ENCODE measurements around the gene FSIP1. TPM values are rescaled to one million over a fixed set of nuclear protein-coding genes. Genes with fewer than 3 reads are reported as not detected.
A peak's percentile ranks its signal among the peaks of the same experiment; 100 is the strongest.

FSIP1 gene
- total and polyA plus RNA-seq, 11 donors: 0.28 to 3.7 (median 0.97) TPM; not detected in 1

GRCh38 chr15:39801641-39802309 lies 19.1 kb upstream of the FSIP1 start:
- Histone ChIP-seq H3K4me3 (no peak overlapping the region), H3K36me3 (no peaks in the 10 kb centered on the region), H3K4me1 (peaks cover 0 to 8% (median 0%) of the 10 kb centered on the region in 12 donors), H3K27me3 (peaks cover 0 to 4% (median 0%) of the 10 kb centered on the region in 9 donors), H3K9me3 (no peaks in the 10 kb centered on the region), H3K27ac (no peak overlapping the region)
- WGBS, 4 donors: 83 to 90% (median 87%) methylated on average over 17 to 19 of the region's 19 CpGs
- ATAC-seq: peak in 1 of 4 donors; percentile 28
- no peak for DNase-seq
- intact Hi-C loops (cut with DNase I): loop anchor here in 2 of 10 donors (5.0 to 10.0 kb wide), 2 partner anchors 73 to 76 kb away; no protein-coding TSS in a partner anchor
- TF ChIP-seq, protein P1, sequence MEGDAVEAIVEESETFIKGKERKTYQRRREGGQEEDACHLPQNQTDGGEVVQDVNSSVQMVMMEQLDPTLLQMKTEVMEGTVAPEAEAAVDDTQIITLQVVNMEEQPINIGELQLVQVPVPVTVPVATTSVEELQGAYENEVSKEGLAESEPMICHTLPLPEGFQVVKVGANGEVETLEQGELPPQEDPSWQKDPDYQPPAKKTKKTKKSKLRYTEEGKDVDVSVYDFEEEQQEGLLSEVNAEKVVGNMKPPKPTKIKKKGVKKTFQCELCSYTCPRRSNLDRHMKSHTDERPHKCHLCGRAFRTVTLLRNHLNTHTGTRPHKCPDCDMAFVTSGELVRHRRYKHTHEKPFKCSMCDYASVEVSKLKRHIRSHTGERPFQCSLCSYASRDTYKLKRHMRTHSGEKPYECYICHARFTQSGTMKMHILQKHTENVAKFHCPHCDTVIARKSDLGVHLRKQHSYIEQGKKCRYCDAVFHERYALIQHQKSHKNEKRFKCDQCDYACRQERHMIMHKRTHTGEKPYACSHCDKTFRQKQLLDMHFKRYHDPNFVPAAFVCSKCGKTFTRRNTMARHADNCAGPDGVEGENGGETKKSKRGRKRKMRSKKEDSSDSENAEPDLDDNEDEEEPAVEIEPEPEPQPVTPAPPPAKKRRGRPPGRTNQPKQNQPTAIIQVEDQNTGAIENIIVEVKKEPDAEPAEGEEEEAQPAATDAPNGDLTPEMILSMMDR (IDR thresholded peaks at IDR 0.05): peak in 4 of 12 donors; percentile 10 to 27 (median 19)
- no peak for TF ChIP-seq POLR2A (IDR thresholded peaks at IDR 0.05)

DNA sequence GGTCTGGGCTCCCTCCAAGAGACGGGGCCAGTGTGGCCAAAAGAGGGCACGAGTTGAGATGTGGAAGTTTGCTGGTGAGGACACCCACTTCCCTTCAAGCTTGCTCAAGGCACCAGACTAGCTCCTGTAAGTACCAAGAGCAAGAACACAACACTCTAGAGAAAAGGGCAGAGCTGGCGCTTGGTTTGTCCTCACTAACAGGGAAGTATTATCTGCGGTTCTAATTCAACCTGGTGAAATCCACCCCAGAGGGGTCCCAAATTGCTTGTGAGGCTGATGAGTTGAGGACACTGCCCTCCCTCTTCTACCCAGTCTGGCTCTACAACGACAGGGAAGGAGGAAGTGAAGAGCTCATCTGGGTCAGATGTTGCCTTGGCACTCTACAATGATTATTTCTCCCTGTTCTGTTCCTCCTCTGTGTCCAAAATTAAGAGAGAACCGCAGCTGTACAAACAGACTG lies 16.9 kb upstream of the FSIP1 start:
- no peak overlapping the region for H3K4me3 ChIP-seq
- intact Hi-C loops (cut with DNase I): loop anchor here in 3 of 10 donors (5.0 to 10.0 kb wide), 3 partner anchors 73 to 78 kb away; no protein-coding TSS in a partner anchor
- peaks cover 0 to 4% (median 0%) of the 10 kb centered on the region in 9 donors for H3K27me3 ChIP-seq
- H3K4me1 ChIP-seq: peaks cover 0 to 8% (median 0%) of the 10 kb centered on the region in 12 donors
- H3K36me3 ChIP-seq: no peaks in the 10 kb centered on the region
- TF ChIP-seq, protein P1 (IDR thresholded peaks at IDR 0.05): no peak
- TF ChIP-seq POLR2A (IDR thresholded peaks at IDR 0.05): no peak
- peak overlapping the region in 1 of 12 donors; percentile 24 for H3K27ac ChIP-seq
- peak in 2 of 4 donors; percentile 30 to 59 for ATAC-seq
- no peak for DNase-seq
- 71 to 77% (median 74%) methylated on average over 6 of the region's 6 CpGs for WGBS, 4 donors
- no peaks in the 10 kb centered on the region for H3K9me3 ChIP-seq

- Histone ChIP-seq H3K4me1 (peaks cover 0 to 8% (median 0%) of the 10 kb centered on the region in 12 donors), H3K27ac (no peak overlapping the region), H3K27me3 (peaks cover 0 to 4% (median 0%) of the 10 kb centered on the region in 9 donors), H3K36me3 (no peaks in the 10 kb centered on the region), H3K4me3 (no peak overlapping the region), H3K9me3 (no peaks in the 10 kb centered on the region)
- 81 to 85% (median 83%) methylated on average over 6 of the region's 6 CpGs for WGBS, 4 donors
- intact Hi-C loops (cut with DNase I): loop anchor here in 1 of 10 donors (5.0 kb wide), 1 partner anchor 74 kb away; no protein-coding TSS in a partner anchor
- ATAC-seq (no peak), DNase-seq (no peak)
- TF ChIP-seq, protein P1 (IDR thresholded peaks at IDR 0.05): no peak
- no peak for TF ChIP-seq POLR2A (IDR thresholded peaks at IDR 0.05)
These were observed 15.7 kb upstream of the FSIP1 start for GRCh38 chr15:39798382-39798781.

GRCh38 chr15:39797407-39797806 lies 14.8 kb upstream of the FSIP1 start:
- Histone ChIP-seq H3K36me3 (no peaks in the 10 kb centered on the region), H3K4me3 (no peak overlapping the region), H3K9me3 (no peaks in the 10 kb centered on the region), H3K27me3 (peaks cover 0 to 4% (median 0%) of the 10 kb centered on the region in 9 donors), H3K4me1 (peaks cover 0 to 8% (median 0%) of the 10 kb centered on the region in 12 donors), H3K27ac (no peak overlapping the region)
- no peak for DNase-seq
- 92 to 94% (median 93%) methylated on average over 6 of the region's 6 CpGs for WGBS, 4 donors
- no peak for TF ChIP-seq POLR2A (IDR thresholded peaks at IDR 0.05)
- TF ChIP-seq, protein P1 (IDR thresholded peaks at IDR 0.05): no peak
- intact Hi-C loops (cut with DNase I): loop anchor here in 1 of 10 donors (5.0 kb wide), 1 partner anchor 75 kb away; no protein-coding TSS in a partner anchor
- ATAC-seq: no peak
